Esophagus muscularis mucosa (tissue), 3 donors: ENCODE data around the gene CUBN.

Experiments
- POLR2A ChIP-seq: fragments of 450-650 bp; IDR thresholded peaks from one replicate; pipeline ENCODE4 v1.6.1; 2017; ENCODE audit warnings: antibody characterized with exemption, moderate library complexity, mild to moderate bottlenecking, low read depth
- POLR2AphosphoS5 ChIP-seq, 2 donors: sonication (generic); formaldehyde crosslinking; IDR thresholded peaks; one replicate each; pipeline ENCODE4 v1.6.1; 2017; ENCODE audit warnings: antibody characterized with exemption in 2 of 2
- TF ChIP-seq, protein P1 (sequence below), 3 experiments: fragments of 200-600 bp in 2 of 3; fragments of 450-650 bp in 1 of 3; sonication (generic) in 2 of 3; IDR thresholded peaks; one replicate each; pipeline ENCODE4 v1.5.1; 2017 to 2019; ENCODE audit warnings: antibody characterized with exemption in 3 of 3, mild to moderate bottlenecking in 2 of 3, moderate library complexity in 1 of 3

DNA sequence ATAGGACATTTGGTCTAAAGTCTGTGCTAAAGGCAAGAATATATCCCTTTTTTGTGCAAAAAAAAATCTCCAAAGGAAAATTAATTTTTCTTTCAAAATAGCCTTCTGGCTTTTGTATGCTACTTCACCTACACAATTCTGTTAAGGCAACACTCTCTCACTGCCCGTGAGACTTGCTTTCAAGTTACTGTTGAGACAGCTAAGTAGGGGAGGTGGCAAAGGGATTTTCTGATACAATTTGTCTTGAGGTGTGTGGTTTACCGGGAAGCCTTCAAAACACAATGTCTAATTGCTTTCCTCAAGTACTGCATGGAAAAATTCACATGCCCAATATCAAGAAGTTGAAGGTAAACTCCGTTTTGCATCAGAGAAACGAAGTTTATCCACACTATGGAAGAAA is 261.6 kb downstream of the CUBN start:
- TF ChIP-seq, protein P1, sequence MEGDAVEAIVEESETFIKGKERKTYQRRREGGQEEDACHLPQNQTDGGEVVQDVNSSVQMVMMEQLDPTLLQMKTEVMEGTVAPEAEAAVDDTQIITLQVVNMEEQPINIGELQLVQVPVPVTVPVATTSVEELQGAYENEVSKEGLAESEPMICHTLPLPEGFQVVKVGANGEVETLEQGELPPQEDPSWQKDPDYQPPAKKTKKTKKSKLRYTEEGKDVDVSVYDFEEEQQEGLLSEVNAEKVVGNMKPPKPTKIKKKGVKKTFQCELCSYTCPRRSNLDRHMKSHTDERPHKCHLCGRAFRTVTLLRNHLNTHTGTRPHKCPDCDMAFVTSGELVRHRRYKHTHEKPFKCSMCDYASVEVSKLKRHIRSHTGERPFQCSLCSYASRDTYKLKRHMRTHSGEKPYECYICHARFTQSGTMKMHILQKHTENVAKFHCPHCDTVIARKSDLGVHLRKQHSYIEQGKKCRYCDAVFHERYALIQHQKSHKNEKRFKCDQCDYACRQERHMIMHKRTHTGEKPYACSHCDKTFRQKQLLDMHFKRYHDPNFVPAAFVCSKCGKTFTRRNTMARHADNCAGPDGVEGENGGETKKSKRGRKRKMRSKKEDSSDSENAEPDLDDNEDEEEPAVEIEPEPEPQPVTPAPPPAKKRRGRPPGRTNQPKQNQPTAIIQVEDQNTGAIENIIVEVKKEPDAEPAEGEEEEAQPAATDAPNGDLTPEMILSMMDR (IDR thresholded peaks at IDR 0.05): no peak
- TF ChIP-seq POLR2A: no peak
- TF ChIP-seq POLR2AphosphoS5 (IDR thresholded peaks at IDR 0.05): no peak
